GM20000 (cell line): ENCODE data around the gene ADCY3.
A peak's percentile ranks its signal among the peaks of the same experiment; 100 is the strongest.

Source experiments
- DNase-seq: peaks from one replicate; pipeline ENCODE4 v3.0.0; 2012; ENCODE audit warnings: low spot score
- CTCF ChIP-seq: IDR thresholded peaks from 2 replicates; pipeline ENCODE4 v1.5.1; 2012; ENCODE audit warnings: mild to moderate bottlenecking, control low read depth; ENCODE audit errors: extremely low read depth, missing control alignments

Gene ADCY3

GRCh38 chr2:24792874-24793760, 126.9 kb downstream of the ADCY3 start, which contains the start of the genes CENPO and PTRHD1:
TSS of gene CENPO (plus strand) at chr2:24793425. CDS start at chr2:24793920, 495 bp downstream.
TSS of gene PTRHD1 (minus strand) at chr2:24793391. CDS start at chr2:24793377, 14 bp downstream.
- TF ChIP-seq CTCF: peak; percentile 15
- peak; percentile 95 for DNase-seq

- no peak for TF ChIP-seq CTCF
These were observed 127.5 kb downstream of the ADCY3 start for GRCh38 chr2:24792542-24792873.

GRCh38 chr2:24791452-24791851, 128.6 kb downstream of the ADCY3 start:
- no peak for TF ChIP-seq CTCF

More at GRCh38 chr2:24792542-24792873, 127.5 kb downstream of the ADCY3 start:
- no peak for DNase-seq

GRCh38 chr2:24788816-24789215, 131.2 kb downstream of the ADCY3 start:
- DNase-seq: no peak
- TF ChIP-seq CTCF: no peak

More at GRCh38 chr2:24791452-24791851, 128.6 kb downstream of the ADCY3 start:
- no peak for DNase-seq

GRCh38 chr2:24787532-24787931, 132.5 kb downstream of the ADCY3 start:
- TF ChIP-seq CTCF: no peak
- DNase-seq: no peak

GRCh38 chr2:24785671-24786321, 134.2 kb downstream of the ADCY3 start:
- TF ChIP-seq CTCF: no peak
- peak; percentile 34 for DNase-seq

- no peak for TF ChIP-seq CTCF
These were observed 136.4 kb downstream of the ADCY3 start for GRCh38 chr2:24783641-24784040.

More at GRCh38 chr2:24783641-24784040, 136.4 kb downstream of the ADCY3 start:
- DNase-seq: no peak
